Activated CD4-positive, CD25-positive, alpha-beta regulatory T cell (primary cell): Measurements from ENCODE around the gene TTN.
A peak's percentile ranks its signal among the peaks of the same experiment; 100 is the strongest.

Experiments used
- DNase-seq, 4 experiments: peaks; one replicate each; lab custom pipeline; 2025; lab: John Stamatoyannopoulos, UW

The TTN gene

GRCh38 chr2:178491612-178492011, 315.6 kb downstream of the TTN start:
- DNase-seq: no peak

GRCh38 chr2:178485356-178485755, 321.9 kb downstream of the TTN start:
- no peak for DNase-seq

GRCh38 chr2:178484245-178485041, 322.8 kb downstream of the TTN start:
- DNase-seq: no peak

- no peak for DNase-seq
These were observed 324.8 kb downstream of the TTN start for GRCh38 chr2:178482437-178482836.

GRCh38 chr2:178480227-178481181, 326.7 kb downstream of the TTN start, which contains the start of gene PLEKHA3:
PLEKHA3 (plus strand) TSS chr2:178480457; CDS start chr2:178480870, 413 bp downstream.
- peak; percentile 21 to 48 (median 38) for DNase-seq

GRCh38 chr2:178479758-178480226, 327.4 kb downstream of the TTN start:
- no peak for DNase-seq

- no peak for DNase-seq
These were observed 328.0 kb downstream of the TTN start for GRCh38 chr2:178479275-178479616.

GRCh38 chr2:178478439-178479274, 328.6 kb downstream of the TTN start, which contains the start of gene FKBP7:
FKBP7 (minus strand) TSS chr2:178478600; CDS start chr2:178478499, 101 bp downstream.
- peak; percentile 65 to 78 (median 70) for DNase-seq

- no peak for DNase-seq
These were observed 329.1 kb downstream of the TTN start for GRCh38 chr2:178478130-178478438.

- DNase-seq: no peak
These were observed 329.6 kb downstream of the TTN start for GRCh38 chr2:178477443-178478129.

GRCh38 chr2:178476477-178476876, 330.7 kb downstream of the TTN start:
- no peak for DNase-seq
